AG04450 (cell line): ENCODE measurements around the gene BCL11A. TPM values are rescaled to one million over a fixed set of nuclear protein-coding genes. Genes with fewer than 3 reads are reported as not detected.

ENCODE experiments used
- CTCF ChIA-PET: fragments of 300-600, 350-600 bp; formaldehyde crosslinking; extraction: SDS; loops from one replicate; lab custom pipeline; 2022; ENCODE audit warnings: antibody characterized with exemption, inconsistent platforms; lab: Charles Lee
- POLR2A ChIA-PET: fragments of 350-600 bp; formaldehyde crosslinking; extraction: SDS; loops from one replicate; lab custom pipeline; 2021; ENCODE audit warnings: antibody characterized with exemption, inconsistent platforms; lab: Yijun Ruan, JAX
- DNase-seq: peaks from one replicate; pipeline ENCODE4 v3.0.0-alpha.2; 2011; ENCODE audit warnings: low read depth, low spot score
- H3K27ac ChIP-seq: one replicate; pipeline ENCODE4 v1.5.1; 2012; ENCODE audit warnings: low read depth, low read length, control low read depth
- H3K27me3 ChIP-seq: one replicate; pipeline ENCODE4 v1.6.0; 2012; ENCODE audit warnings: low read length; ENCODE audit not compliant: control insufficient read depth, insufficient read depth
- H3K4me3 ChIP-seq: 2 replicates; pipeline ENCODE4 v1.5.1; 2011; ENCODE audit warnings: mild to moderate bottlenecking, low read depth, low read length, control low read depth
- H3K9me3 ChIP-seq: 2 replicates; pipeline ENCODE4 v1.5.1; 2012; ENCODE audit warnings: low read length; ENCODE audit not compliant: control insufficient read depth, insufficient read depth
- polyA plus RNA-seq: library from polyadenylated mRNA; depleted of rRNA; stranded (reverse); fragments of >200 nt; gene quantifications from 2 replicates; pipeline ENCODE4 v1.2.3, GENCODE V29; 2011
- TF ChIP-seq, protein P1 (sequence below): IDR thresholded peaks from 2 replicates; pipeline ENCODE4 v1.5.1; 2011; ENCODE audit warnings: low read depth, low read length, control low read depth, inconsistent platforms

Gene BCL11A
- polyA plus RNA-seq, 1 experiment: 1.1 TPM

DNA sequence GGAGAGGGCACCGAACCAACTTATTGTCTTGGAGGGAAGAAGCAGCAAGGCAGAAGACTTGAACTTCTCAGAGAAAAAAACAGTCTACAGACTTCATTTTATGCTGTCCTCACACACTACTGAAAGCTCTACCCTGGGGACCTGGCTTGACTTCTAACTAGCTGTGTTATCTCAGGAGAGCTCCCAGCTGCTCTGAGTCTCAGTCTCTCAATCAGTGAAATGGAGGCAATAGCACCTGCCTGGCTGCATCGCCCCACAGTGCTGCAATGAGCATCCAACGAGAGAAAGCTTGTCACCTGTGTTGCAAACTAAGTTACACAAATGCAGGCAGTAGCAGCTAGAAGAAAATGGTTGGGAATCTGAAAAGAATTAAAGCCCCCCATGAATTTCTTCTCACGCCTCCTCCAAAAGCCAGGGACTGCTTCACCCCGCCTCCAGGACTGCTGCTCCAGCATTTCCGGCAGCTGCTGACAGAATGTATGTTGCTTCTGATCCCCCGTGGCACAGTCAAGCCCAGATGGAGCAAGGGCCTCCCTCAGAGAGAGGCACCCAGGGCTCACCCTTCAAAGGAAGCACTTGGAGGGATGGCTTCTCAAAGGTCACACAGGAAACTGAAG lies 116.3 kb downstream of the BCL11A start:
- H3K27ac ChIP-seq: no peak overlapping the region
- no peak overlapping the region for H3K4me3 ChIP-seq
- ChIA-PET CTCF (no interaction called here), POLR2A (no interaction called here)
- TF ChIP-seq, protein P1, sequence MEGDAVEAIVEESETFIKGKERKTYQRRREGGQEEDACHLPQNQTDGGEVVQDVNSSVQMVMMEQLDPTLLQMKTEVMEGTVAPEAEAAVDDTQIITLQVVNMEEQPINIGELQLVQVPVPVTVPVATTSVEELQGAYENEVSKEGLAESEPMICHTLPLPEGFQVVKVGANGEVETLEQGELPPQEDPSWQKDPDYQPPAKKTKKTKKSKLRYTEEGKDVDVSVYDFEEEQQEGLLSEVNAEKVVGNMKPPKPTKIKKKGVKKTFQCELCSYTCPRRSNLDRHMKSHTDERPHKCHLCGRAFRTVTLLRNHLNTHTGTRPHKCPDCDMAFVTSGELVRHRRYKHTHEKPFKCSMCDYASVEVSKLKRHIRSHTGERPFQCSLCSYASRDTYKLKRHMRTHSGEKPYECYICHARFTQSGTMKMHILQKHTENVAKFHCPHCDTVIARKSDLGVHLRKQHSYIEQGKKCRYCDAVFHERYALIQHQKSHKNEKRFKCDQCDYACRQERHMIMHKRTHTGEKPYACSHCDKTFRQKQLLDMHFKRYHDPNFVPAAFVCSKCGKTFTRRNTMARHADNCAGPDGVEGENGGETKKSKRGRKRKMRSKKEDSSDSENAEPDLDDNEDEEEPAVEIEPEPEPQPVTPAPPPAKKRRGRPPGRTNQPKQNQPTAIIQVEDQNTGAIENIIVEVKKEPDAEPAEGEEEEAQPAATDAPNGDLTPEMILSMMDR: no peak
- no peak for DNase-seq
- H3K9me3 ChIP-seq: no peaks in the 10 kb centered on the region; the same call in 1 of the 2 replicates
- no peaks in the 10 kb centered on the region for H3K27me3 ChIP-seq

- no peak for DNase-seq
- H3K9me3 ChIP-seq: no peaks in the 10 kb centered on the region
- H3K27ac ChIP-seq: no peak overlapping the region
- H3K27me3 ChIP-seq: no peaks in the 10 kb centered on the region
- no peak overlapping the region for H3K4me3 ChIP-seq
- TF ChIP-seq, protein P1: no peak
- ChIA-PET CTCF (no interaction called here), POLR2A (no interaction called here)
Observed at GRCh38 chr2:60433018-60433596, 120.3 kb downstream of the BCL11A start.

- Histone ChIP-seq H3K4me3 (no peak overlapping the region), H3K27ac (no peak overlapping the region), H3K9me3 (no peaks in the 10 kb centered on the region), H3K27me3 (no peaks in the 10 kb centered on the region)
- DNase-seq: no peak
- TF ChIP-seq, protein P1: no peak
- ChIA-PET CTCF (no interaction called here), POLR2A (no interaction called here)
Observed at GRCh38 chr2:60432035-60432601, 121.3 kb downstream of the BCL11A start.

DNA sequence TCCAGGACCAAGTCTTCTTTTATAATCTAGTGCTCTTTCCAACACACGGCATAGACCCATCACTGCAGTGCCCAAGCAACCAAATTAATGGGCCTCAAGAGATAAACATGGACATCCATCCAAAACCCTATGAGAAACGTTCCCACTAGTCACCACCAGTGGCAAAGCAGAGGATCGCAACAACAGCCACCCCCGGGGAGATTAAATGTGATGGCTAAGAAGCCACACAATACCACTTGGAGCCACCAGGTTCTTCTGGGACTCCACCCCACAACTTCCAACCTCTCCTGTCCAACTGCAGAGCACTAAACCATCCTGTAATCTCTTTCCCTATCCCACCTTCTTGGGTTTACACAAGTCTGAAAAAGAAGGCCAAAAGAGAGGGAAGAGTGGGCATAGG lies 123.8 kb downstream of the BCL11A start:
- CTCF ChIA-PET: no interaction called here
- H3K4me3 ChIP-seq: no peak overlapping the region
- H3K9me3 ChIP-seq: no peaks in the 10 kb centered on the region
- TF ChIP-seq, protein P1: no peak
- no peak for DNase-seq
- no peaks in the 10 kb centered on the region for H3K27me3 ChIP-seq
- POLR2A ChIA-PET: no interaction called here
- H3K27ac ChIP-seq: no peak overlapping the region

DNA sequence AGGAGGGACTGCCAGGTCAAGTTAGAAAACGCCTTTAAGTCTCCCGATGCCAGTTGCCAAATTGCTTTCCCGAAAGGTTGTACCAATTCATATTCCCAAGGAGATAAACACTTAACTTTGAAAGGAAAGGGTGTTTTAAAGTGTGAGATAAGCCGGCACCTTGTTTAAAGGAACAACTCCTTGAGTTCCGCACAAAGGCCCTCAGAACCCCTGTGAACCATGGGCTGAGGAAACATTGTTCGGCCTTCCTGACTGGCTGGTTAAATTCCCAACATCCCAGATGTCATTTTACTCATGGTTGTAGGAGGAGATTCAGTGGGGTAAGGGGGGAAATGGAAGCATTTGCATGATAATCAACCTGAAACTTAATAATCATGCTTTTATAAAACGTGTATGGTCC lies 126.6 kb downstream of the BCL11A start:
- ChIA-PET CTCF (no interaction called here), POLR2A (no interaction called here)
- no peak overlapping the region for H3K4me3 ChIP-seq
- H3K9me3 ChIP-seq: no peaks in the 10 kb centered on the region
- TF ChIP-seq, protein P1: no peak
- no peak overlapping the region for H3K27ac ChIP-seq
- DNase-seq: no peak
- no peaks in the 10 kb centered on the region for H3K27me3 ChIP-seq
